Measurements from ENCODE around the gene SDR9C7.
"Not testable (repeated sequence)": the region's sequence is repeated elsewhere in the genome, so short reads cannot be mapped to it uniquely, and the experiment has no call there.

The SDR9C7 gene

DNA sequence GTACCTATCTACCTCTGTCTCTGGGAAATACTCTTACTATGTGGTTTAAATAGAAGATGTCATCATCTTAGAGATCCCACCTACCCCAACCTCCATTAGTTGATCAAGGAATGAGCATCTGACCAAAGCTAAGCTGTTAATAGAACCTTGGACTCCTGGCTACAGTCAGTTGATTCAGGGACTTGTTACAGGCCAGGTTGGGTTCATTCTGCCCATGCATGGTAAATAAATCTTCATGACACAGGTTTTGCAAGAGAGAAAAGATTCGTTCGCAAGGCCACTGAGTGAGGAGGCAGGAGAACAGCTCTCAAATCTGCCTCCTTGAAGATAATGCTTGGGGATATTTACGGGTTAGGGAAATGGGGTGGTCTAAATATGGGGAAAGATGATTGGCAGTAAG lies 19.5 kb downstream of the SDR9C7 start:
- no peak for DNase-seq (ENCODE audit: low read depth)

DNA sequence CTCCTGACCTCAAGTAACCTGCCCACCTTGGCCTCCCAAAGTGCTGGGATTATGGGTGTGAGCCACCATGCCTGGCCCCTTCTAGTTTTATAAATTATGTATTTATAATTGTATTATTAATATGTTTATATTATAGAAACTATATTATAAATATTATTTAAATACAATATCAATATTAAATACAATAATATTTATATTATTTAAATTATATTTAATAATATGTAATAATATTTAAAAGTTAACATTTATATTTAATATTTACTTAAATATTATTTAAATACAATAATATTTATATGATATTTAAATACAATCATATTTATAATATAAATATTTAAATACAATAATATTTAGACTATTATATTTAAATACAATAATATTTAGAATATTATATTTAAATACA lies 20.0 kb downstream of the SDR9C7 start:
- DNase-seq (ENCODE audit: low read depth), result no peak

DNA sequence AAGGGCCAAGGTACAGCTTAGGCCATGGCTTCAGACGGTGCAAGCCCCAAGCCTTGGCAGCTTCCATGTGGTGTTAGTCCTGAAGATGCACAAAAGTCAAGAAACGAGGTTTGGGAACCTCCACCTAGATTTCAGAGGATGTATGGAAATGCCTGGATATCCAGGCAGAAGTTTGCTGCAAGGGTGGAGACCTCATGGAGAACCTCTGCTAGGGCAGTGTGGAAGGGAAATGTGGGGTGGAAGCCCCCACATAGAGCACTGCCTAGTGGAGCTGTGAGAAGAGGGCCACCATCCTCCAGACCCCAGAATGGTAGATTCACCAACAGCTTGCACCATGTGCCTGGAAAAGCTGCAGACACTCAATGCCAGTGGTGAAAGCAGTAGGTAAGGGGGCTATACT lies 24.8 kb downstream of the SDR9C7 start:
- not testable (repeated sequence) for DNase-seq (ENCODE audit: low read depth)

DNA sequence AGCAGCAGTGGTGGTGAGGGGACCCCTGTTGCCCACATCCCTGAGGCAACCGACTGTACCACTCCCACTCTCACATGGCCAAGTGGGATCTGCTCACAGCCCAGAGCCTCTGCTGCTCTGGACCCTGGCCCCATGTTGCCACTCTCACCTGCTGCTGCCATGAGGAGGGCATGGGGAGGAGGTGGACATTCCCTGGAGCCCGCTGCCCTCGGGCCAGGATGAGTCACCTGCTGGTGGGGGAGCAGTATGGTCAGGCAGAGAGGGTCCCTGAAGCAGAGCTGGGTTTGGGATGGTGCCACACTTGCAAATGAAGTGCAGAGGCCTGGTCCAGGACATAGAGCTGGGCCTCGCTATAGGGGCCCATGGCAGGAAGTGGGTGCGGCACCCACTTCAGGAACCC lies 26.1 kb downstream of the SDR9C7 start:
- no peak for DNase-seq (ENCODE audit: low read depth)

DNA sequence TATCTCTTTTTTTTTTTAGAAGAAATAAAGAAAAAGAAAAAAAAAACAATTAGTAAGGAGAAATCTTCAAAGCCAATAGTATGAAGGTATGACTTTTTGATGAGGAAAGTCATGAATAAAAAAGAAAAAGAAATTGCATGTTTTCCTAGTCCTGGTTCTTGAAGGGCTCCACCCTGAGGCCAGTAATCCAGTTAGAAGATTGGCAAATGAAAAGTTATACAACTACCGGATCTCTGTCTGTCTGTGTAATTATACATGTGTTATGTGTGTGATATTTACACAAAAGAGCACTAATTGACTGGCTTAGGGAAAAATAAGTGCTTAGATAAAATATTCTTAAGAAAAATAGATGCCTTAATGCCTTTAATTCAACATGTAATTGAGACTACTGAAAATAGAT lies 28.4 kb downstream of the SDR9C7 start:
- DNase-seq (ENCODE audit: low read depth), result no peak

DNA sequence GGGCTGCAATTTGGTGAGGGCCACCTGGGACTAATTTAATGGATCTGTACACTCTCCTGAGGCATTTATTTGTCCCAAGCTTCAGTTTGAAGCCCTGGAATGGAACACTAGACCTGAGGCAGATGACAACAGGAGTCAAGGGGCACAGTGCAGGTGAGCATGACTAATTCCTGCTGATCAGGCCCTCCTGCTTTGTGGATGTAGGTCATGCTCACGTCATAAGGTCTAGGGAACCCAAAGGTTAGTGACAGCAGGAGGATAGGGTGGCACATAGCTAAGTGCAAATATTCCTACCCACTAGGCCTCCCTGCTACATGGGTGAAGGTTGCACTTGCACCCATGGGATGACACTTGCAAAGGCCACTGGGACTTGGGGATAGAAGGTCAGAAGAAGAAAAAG lies 30.8 kb downstream of the SDR9C7 start:
- DNase-seq (ENCODE audit: low read depth), result no peak

DNA sequence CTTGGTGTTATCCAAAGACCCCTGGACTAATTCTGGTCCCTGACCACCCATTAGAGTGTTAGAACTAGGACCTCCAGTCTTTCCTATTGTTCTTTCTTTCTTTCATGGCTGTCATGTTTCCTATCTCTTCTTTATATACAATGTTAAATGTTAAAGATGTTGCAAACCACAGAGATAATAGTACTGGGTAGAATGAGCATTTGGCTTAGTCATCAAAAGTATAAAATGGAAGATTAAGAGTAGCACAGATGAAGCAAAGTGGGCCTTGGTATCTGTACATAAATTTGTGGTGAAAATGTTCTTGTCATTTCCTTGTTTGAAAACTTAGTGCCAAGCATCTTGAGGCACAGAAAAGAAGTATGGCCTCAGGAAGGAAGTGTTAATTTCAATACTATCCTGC lies 32.9 kb downstream of the SDR9C7 start:
- not testable (repeated sequence) for DNase-seq (ENCODE audit: low read depth)

DNA sequence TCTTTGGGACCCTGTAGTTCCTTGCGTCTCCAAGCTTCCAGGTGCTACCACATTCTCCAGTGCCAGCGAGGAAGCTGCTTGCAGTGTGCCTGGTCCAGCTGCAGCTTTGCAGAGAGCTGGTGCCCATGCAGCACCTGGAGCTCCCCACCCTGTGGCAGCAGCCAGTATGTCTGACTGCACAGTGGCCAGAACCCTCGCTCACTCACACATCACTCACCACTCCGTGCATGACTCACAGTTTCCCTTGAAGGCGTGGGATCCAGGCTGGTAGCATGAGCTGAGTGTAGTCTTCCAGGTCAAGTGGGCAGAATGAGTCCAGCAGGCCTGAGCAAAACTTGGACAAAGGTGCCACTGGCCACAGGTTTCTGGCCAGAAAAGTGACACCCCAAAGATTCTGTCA lies 33.6 kb downstream of the SDR9C7 start:
- DNase-seq (ENCODE audit: low read depth), result no peak

DNA sequence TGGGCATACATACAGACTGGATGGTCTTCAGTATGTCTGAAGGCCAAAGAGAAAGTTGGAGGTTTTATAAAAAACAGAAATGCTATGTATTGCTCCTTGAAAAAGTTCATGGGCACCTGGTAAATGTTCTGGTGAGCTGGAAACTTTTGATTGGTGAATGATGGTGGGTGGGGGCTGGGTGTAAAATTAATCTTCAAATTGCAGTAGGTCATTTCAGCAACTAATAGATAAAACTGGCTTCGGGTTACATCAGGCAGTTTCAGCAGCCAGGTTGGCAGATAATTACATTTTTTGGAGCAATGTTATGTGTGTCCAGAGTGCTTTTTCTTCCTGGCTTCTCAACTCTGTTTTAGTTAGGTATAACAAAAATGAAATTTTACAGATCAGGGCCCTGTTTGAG lies 35.3 kb downstream of the SDR9C7 start:
- no peak for DNase-seq (ENCODE audit: low read depth)

DNA sequence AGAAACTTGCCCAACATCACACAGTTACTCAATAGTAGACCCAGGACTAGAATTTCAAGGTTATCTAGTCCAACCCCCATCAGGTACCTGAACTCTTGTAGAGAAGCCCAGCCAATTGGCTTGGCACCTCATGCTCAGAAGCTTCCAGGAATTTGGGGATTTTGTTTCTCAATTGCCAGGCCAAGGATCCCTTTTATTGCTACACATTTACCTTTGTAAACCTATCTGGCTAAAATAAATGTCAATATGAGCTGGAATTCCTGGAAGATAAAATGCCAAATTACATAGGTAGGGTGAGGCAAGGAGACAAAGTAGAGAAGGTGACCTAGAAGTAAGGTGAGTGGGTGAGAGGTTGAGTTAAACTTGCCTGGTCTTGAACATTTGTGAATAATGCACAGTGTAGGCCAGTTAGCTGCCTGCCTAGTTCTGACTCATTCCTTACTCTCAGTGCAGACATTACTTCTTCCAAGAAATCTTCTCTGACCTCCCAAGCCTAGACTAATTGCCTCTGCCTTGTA lies 36.3 kb downstream of the SDR9C7 start:
- DNase-seq (ENCODE audit: low read depth), result peak; percentile 29

DNA sequence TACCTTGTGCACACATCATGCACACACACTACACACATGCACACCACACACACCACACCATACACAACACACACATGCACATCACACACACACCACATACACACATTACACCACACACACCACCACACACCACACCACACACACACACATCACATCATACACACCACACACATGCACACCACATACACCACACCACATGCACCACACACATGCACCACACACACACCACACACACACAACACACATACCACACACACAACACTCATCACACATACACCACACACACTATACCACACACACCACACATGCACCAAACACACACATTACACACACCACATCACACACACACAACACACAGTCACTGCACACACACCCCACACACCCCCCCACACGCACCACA lies 38.1 kb downstream of the SDR9C7 start:
- DNase-seq (ENCODE audit: low read depth), result no peak

DNA sequence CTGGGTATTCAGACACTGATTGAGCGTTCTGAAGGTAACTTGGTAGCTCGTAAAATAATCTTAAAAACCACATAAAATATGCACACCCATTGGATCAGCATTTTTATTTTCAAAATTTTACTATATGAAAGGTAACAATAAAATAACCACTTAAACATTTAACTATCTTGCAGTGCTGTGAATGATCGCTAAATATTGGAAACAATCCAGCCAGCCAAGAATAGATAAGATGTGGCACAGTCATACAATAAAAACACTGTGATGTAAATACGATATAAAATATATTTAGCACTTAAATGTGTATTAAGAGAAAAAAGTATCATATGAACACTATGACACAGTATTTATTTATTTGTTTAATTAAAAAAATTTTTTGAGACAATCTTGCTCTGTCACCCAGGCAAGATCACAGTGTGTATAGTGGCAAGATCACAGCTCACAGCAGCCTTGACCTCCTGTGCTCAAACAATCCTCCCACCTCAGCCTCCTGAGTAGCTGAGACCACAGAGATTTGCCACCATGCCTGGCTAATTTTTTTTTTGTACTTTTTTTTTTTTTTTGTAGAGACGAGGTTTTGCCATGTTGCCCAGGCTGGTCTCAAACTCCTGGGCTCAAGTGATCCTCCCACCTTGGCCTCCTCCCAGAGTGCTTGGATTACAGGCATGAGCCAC lies 39.4 kb downstream of the SDR9C7 start:
- no peak for DNase-seq (ENCODE audit: low read depth)

DNA sequence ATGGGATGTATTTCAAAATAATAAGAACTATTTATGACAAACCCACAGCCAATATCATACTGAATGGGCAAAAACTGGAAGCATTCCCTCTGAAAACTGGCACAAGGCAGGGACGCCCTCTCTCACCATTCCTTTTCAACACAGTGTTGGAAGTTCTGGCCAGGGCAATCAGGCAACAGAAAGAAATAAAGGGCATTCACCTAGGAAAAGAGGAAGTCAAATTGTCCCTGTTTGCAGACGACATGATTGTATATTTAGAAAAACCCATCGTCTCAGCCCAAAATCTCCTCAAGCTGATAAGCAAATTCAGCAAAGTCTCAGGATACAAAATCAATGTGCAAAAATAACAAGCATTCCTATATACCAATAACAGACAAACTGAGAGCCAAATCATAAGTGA lies 42.3 kb downstream of the SDR9C7 start:
- DNase-seq (ENCODE audit: low read depth), result not testable (repeated sequence)

DNA sequence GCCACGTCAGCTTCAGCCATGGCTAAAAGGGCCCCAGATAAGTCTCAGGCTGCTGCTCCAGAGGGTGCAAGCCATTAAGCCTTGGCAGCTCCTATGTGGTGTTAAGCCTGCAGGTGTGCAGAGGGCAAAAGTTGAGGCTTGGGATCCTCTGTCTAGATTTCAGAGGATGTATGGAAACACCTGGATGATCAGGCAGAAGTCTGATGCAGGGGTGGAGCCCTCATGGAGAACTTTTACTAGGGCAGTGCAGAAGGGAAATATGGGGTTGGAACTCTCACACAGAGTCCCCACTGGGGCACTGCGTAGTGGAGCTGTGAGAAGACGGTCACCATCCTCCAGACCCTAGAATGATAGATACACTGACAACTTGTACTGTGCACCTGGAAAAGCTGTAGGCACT lies 47.9 kb downstream of the SDR9C7 start:
- DNase-seq (ENCODE audit: low read depth), result no peak

DNA sequence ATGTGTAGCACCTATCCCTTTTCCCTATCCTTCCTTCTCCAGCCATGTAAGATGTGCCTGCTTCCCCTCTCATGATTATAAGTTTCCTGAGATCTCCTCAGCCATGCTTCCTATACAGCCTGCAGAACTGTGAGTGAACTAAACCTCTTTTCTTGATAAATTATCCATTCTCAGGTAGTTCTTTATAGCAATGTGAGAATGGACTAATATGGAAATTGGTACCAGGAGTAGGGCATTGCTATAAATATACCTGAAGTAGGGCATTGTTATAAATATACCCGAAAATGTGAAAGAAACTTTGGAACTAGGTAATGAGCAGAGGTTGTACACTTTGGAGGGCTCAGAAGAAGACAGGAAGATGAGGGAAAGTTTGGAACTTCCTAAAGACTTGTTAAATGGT lies 48.9 kb downstream of the SDR9C7 start:
- no peak for DNase-seq (ENCODE audit: low read depth)

DNA sequence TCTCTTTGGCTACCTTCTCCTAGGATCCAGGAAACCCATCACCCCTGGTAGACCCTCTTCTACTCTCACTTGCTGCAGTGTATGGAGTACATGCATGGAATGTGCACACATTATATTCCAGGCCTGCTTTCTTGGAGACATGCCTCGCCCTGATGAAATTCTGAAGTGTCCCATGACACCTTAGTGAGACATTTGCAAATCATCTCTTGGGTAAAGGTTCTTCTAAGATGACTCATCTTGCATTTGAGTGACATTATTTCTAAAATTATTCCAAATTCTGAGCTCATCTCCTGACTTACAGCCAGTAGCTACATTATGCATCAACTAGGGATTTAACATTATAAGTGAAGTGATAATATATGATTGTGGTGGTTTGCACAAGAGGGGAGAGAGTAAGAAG lies 49.8 kb downstream of the SDR9C7 start:
- peak; percentile 48 for DNase-seq (ENCODE audit: low read depth)

DNA sequence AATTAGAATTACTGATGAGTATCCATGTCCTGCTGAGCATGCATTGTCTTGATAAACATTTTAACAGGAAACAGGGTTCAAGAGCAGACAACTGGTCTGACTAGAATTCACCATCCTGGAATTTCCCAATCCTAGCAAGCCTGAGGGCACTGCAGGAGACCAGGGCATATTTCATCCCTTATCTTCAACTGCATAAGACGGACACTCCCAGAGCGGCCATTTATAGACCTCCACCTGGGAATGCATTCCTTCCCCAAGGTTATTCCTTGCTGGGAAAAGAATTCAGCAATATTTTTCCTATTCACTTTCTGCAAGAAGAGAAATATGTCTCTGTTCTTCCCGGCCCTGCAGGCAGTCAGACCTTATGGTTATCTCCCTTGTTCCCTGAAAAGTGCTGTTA lies 51.8 kb downstream of the SDR9C7 start:
- not testable (repeated sequence) for DNase-seq (ENCODE audit: low read depth)

DNA sequence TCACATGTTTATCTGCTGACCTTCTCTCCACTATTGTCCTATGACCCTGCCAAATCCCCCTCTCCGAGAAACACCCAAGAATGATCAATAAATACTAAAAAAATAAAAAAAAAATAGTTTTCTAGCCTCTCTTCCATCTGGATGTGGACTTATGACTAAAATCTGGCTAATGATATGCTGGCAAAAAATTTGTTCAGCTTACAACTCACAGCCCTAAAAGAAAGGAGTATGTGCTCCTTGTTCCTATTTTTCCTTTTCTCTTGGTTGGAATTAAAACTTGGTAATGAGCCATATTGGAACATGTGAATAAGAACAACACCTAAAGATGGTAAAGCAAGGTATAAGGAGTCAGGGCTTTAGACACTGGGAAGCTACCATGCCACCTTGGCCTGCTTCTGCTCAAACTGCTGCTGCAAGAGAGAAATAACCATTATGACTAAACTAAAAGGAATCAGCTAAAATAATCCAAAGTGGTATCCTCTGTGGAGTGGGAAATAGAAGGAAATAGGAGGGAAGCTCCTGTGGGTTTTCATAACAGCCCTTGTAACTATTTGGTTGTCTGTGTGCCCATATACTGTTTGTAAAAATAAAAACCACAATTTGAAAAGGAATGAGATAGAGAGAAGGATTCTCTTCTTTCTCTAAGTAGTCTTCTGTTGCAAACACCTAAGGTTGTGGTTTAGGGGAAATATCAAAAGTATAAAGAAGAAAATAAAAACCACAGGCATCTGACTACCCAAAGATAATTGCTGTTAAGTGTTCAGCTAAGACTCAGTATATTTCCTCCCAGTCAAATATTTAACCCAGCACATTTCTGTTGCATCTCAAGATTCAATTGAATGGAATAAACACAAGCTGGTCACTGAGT lies 53.8 kb downstream of the SDR9C7 start:
- DNase-seq (ENCODE audit: low read depth), result no peak

DNA sequence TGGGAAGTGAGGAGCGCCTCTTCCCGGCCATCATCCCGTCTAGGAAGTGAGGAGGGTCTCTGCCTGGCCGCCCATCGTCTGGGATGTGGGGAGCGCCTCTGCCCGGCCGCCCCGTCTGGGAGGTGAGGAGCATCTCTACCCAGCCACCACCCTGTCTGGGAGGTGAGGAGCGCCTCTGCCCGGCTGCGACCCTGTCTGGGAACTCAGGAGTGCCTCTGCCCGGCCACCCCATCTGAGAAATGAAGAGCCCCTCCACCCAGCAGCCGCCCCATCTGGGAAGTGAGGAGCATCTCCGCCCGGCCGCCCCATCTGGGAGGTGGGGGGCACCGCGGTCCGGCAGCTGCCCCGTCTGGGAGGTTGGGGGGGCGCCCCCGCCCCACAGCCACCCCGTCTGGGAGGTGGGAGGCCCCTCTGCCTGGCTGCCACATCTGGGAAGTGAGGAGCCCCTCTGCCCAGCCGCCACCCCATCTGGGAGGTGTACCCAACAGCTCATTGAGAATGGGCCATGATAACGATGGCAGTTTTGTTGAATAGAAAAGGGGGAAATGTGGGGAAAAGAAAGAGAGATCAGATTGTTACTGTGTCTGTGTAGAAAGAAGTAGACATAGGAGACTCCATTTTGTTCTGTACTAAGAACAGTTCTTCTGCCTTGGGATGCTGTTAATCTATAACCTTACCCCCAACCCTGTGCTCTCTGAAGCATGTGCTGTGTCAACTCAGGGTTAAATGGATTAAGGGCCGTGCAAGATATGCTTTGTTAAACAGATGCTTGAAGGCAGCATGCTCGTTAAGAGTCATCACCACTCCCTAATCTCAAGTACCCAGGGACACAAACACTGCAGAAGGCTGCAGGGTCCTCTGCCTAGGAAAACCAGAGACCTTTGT lies 54.7 kb downstream of the SDR9C7 start:
- not testable (repeated sequence) for DNase-seq (ENCODE audit: low read depth)

DNA sequence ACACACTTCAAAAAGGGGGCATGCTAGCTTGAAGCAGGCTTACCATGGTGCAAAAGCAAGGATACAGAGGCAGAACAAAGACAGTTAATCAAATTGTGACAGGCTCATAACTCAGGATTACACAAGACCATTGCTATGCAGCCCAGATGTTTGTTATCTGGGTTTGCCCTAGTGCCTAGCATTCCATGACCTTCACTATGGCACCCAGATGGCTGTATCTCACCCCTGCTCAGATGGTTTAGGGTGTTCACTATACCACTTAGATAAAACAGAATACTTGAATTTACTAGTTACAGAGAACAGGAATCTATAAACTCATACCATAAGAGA lies 56.2 kb downstream of the SDR9C7 start:
- DNase-seq (ENCODE audit: low read depth), result no peak

DNA sequence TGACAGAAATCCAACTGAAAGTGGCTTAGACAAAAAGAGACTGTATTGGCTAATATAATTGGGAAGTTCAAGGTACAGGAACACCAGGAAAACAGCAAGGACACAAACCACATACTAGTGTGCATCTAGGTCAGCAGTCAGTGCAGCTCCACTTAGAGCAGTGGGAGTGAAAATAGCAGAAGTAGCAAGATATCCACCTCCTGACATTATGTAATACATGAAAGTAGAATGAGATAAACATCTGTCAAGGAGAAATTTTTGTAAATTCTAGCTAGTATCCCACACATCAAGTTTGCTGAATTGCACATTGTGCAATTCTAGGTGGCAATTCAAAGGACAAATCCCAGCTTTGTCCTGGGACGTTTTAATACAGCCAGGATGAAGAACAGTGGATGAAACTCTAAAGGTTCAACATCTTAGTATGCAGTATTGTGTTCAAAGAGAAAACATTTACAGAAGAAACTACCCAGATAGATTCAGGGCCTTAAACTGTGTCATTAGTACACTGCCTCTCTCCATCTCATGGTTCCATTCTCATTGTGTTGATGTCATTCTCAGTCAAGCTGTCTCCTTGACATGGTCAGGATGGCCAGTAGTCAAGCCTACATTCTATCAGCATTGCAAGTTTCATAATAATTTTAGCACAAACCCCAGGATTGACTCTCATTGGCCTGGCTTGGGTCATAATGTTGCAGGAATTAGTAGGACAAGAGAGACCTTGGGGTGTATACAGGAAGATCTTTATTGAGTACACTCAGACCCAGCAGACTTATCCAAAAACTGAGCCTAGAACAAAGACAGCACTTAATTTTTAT lies 56.8 kb downstream of the SDR9C7 start:
- no peak for DNase-seq (ENCODE audit: low read depth)

DNA sequence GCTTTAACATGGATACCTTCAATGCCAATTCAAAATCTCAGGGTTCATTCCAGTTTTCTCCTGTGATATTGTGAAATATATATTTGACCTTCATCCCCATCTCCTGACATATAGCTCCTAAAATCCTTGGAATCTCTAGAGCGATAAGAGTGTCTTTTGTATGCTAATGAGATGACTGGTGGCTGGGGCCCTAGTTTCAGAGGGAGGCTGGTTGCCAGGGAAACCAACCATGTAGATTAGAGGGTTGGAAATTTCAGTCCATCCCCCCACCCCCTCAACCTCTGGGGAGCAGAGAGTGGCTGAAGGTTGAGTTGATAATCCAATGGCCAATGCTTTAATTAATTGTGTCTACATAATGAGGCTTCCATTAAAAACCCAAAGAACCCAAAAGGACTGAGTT lies 59.4 kb downstream of the SDR9C7 start:
- DNase-seq (ENCODE audit: low read depth), result no peak

Data from stromal cell of bone marrow (primary cell).